Body of pancreas (tissue), 4 donors: Measurements from ENCODE around the gene LOXHD1. TPM values are rescaled to one million over a fixed set of nuclear protein-coding genes. Genes with fewer than 3 reads are reported as not detected.
A peak's percentile ranks its signal among the peaks of the same experiment; 100 is the strongest.

Experiments used
- ATAC-seq: fragments of 150-250 bp; one replicate; pipeline ENCODE4 v1.9.1; 2016
- DNase-seq, 4 donors: peaks; one replicate each; pipeline ENCODE4 v3.0.0-alpha.2; 2019
- H3K27ac ChIP-seq, 4 donors: fragments of 200-600 bp; sonication (generic); 1 replicate in 3 of 4; 2 replicates in 1 of 4; pipeline versions ENCODE4 v1.5.1 to v1.6.1; 2016 to 2019; ENCODE audit warnings: mild to moderate bottlenecking in 1 of 4, mixed read lengths in 1 of 4, moderate library complexity in 1 of 4
- H3K27me3 ChIP-seq, 2 donors: fragments of 200-600 bp; sonication (generic); one replicate each; pipeline ENCODE4 v1.6.0; 2016; ENCODE audit warnings: mild to moderate bottlenecking in 1 of 2
- H3K36me3 ChIP-seq, 2 donors: fragments of 200-600 bp; sonication (generic); replicated peaks in 1 of 2; 2 replicates each; pipeline ENCODE4 v1.5.1; 2016; ENCODE audit warnings: low read depth in 2 of 2; ENCODE audit not compliant: insufficient read depth in 1 of 2
- H3K4me1 ChIP-seq: fragments of 200-600 bp; sonication (generic); one replicate; pipeline ENCODE4 v1.6.0; 2016
- H3K4me3 ChIP-seq, 2 donors: fragments of 200-600 bp; sonication (generic); 1 replicate in 1 of 2; 2 replicates in 1 of 2; pipeline ENCODE4 v1.5.1; 2016 to 2019
- H3K9me3 ChIP-seq, 3 donors: fragments of 200-600 bp; sonication (generic); 1 replicate in 2 of 3; 2 replicates in 1 of 3; pipeline ENCODE4 v1.5.1; 2016
- POLR2A ChIP-seq, 3 donors: fragments of 450-650 bp; IDR thresholded peaks; one replicate each; pipeline ENCODE4 v1.6.1; 2016; ENCODE audit warnings: antibody characterized with exemption in 3 of 3, mild to moderate bottlenecking in 2 of 3
- WGBS, 2 donors: methylation state at CpG; one replicate each; pipeline ENCODE4 v1.1.5; 2017; 5-methylcytosine and 5-hydroxymethylcytosine counted together
- intact Hi-C: fragments of 100-400 bp; cut with DNase I; formaldehyde crosslinking; loops from one replicate; pipeline ENCODE4 v1.15.1; 2023
- total RNA-seq, 2 donors: library from RNA; depleted of rRNA; stranded (reverse); fragments of >200 nt; gene quantifications; one replicate each; pipeline ENCODE4 v1.1.0, GENCODE V29; 2016
- TF ChIP-seq, protein P1 (sequence below), 7 experiments: fragments of 450-650 bp in 4 of 7; fragments of 200-600 bp in 3 of 7; sonication (generic) in 3 of 7; IDR thresholded peaks; one replicate each; pipeline ENCODE4 v1.5.1; 2016 to 2019; ENCODE audit warnings: antibody characterized with exemption in 7 of 7

Gene LOXHD1
- total RNA-seq, 2 donors from 2014 or later = 0.26 TPM; not detected in 1

DNA sequence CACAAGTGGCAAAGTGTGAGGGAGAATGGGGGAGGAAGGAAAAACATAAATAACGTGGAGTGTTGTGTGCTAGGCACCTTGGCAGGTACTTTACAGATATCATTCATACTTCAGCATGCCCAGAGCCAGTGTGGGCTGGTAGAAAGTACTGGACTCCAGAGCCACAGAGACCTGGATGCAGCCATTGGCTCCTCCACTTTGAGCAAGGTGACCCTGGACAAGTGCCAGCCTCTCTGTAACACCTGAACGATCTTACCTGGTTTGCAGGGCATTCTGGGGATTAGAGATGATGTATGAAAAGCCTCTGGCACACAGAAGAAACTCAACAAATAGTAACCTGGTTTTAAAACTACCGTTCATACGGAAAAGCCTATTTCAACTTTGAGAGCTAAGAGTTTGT is 6.3 kb downstream of the LOXHD1 start:
- Histone ChIP-seq H3K36me3 (no peaks in the 10 kb centered on the region), H3K9me3 (no peaks in the 10 kb centered on the region), H3K27me3 (no peaks in the 10 kb centered on the region), H3K4me3 (no peak overlapping the region), H3K4me1 (no peaks in the 10 kb centered on the region), H3K27ac (no peak overlapping the region)
- TF ChIP-seq, protein P1, sequence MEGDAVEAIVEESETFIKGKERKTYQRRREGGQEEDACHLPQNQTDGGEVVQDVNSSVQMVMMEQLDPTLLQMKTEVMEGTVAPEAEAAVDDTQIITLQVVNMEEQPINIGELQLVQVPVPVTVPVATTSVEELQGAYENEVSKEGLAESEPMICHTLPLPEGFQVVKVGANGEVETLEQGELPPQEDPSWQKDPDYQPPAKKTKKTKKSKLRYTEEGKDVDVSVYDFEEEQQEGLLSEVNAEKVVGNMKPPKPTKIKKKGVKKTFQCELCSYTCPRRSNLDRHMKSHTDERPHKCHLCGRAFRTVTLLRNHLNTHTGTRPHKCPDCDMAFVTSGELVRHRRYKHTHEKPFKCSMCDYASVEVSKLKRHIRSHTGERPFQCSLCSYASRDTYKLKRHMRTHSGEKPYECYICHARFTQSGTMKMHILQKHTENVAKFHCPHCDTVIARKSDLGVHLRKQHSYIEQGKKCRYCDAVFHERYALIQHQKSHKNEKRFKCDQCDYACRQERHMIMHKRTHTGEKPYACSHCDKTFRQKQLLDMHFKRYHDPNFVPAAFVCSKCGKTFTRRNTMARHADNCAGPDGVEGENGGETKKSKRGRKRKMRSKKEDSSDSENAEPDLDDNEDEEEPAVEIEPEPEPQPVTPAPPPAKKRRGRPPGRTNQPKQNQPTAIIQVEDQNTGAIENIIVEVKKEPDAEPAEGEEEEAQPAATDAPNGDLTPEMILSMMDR (IDR thresholded peaks at IDR 0.05) = no peak
- TF ChIP-seq POLR2A (IDR thresholded peaks at IDR 0.05) = no peak
- DNase-seq (peak in 1 of 4 donors; percentile 13), ATAC-seq (no peak)
- 43 to 53% methylated on average over 4 of the region's 4 CpGs for WGBS, 2 donors
- intact Hi-C loops = no loop called here

DNA sequence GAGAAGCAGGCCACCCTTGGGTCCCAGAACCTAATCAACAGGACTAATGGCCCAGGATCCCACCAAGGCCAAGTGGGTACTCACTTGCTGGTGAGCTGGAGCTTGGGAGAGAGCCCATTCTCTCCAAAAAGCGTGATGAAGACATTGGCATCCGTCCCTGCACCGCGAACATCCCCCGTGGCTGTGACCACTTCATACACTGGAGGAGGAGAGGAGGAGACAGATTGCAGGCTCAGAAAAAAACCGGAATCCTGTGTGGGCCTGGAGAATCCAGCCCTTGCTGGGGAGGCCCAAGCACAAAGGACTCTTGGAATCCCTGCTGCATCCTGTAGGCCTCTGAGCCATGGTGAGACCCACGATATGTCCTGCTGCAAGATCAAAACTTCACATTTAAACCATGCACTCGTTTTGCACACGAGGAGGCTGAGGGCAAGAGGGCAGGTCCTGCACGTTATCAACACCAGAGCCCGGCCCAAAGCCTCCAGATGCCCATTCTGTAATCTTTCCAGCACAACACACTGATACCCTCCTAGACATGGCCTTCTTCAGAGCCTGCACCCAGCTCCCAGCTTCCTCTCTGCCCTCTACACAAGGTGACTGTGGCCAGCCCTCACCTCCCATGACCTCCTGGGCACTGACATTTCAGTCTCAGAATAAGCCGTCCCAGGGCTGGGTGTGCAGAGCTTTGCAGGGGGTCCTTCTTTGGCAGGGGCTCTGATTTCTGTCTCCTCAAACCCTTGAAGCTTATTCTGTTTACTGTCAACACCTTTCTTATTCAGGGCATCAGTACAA is 7.8 kb downstream of the LOXHD1 start:
- Histone ChIP-seq H3K4me3 (no peak overlapping the region), H3K4me1 (no peaks in the 10 kb centered on the region), H3K27me3 (no peaks in the 10 kb centered on the region), H3K36me3 (no peaks in the 10 kb centered on the region), H3K9me3 (no peaks in the 10 kb centered on the region), H3K27ac (no peak overlapping the region)
- intact Hi-C loops = no loop called here
- 57 to 59% methylated on average over 11 to 12 of the region's 12 CpGs for WGBS, 2 donors
- TF ChIP-seq POLR2A (IDR thresholded peaks at IDR 0.05) = no peak
- TF ChIP-seq, protein P1 (IDR thresholded peaks at IDR 0.05) = no peak
- DNase-seq (no peak), ATAC-seq (no peak)

DNA sequence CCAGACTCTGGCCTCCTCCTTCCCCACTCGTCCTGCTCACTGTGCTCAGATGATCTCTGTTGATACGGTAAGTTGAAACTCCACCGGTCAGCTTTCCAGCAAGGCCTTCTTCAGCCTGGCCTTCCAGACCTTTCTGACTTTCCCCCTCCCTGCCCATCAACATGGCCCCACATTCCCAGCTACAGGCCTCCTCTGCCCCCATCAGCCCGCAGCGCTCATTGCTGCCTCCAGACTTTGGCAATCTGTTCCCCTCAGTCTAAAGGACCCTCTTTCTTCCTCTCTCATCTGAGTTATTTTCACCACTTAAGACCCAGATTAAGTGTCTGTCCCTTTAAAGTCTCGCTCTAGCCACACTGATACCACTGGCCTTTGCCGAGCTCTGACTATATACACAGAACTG is 10.6 kb downstream of the LOXHD1 start:
- Histone ChIP-seq H3K27me3 (no peaks in the 10 kb centered on the region), H3K36me3 (no peaks in the 10 kb centered on the region), H3K4me3 (no peak overlapping the region), H3K4me1 (no peaks in the 10 kb centered on the region), H3K27ac (no peak overlapping the region), H3K9me3 (no peaks in the 10 kb centered on the region)
- TF ChIP-seq POLR2A (IDR thresholded peaks at IDR 0.05) = no peak
- TF ChIP-seq, protein P1 (IDR thresholded peaks at IDR 0.05) = no peak
- no peak for DNase-seq
- 69 to 75% methylated on average over 7 of the region's 7 CpGs for WGBS, 2 donors
- ATAC-seq = no peak
- intact Hi-C loops = no loop called here

DNA sequence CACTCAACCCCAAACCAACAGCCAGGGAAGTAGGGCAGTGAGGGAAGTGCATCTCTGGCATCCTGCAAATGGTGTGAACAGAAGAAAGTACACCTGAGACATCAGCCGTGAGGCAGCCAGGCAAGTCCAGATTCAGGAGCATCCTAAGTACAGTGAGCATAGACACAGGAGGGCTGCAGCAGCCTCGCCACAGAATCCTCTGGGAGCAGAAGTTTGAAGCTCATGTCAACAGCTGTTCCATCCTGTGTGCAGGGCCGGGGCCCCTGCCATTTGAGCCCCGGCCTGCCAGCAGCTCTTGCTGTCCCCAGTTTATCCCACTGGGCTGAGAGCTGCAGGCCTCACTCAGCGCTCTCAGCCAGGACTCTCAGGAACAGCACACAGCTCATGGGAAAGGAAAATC is 14.5 kb downstream of the LOXHD1 start:
- H3K9me3 ChIP-seq = no peaks in the 10 kb centered on the region
- 51 to 62% methylated on average over 2 to 5 of the region's 5 CpGs for WGBS, 2 donors
- DNase-seq = no peak
- no peaks in the 10 kb centered on the region for H3K4me1 ChIP-seq
- H3K27ac ChIP-seq = no peak overlapping the region
- no peak overlapping the region for H3K4me3 ChIP-seq
- no peaks in the 10 kb centered on the region for H3K36me3 ChIP-seq
- intact Hi-C loops = no loop called here
- no peak for ATAC-seq
- TF ChIP-seq, protein P1 (IDR thresholded peaks at IDR 0.05) = no peak
- TF ChIP-seq POLR2A (IDR thresholded peaks at IDR 0.05) = no peak
- H3K27me3 ChIP-seq = no peaks in the 10 kb centered on the region

DNA sequence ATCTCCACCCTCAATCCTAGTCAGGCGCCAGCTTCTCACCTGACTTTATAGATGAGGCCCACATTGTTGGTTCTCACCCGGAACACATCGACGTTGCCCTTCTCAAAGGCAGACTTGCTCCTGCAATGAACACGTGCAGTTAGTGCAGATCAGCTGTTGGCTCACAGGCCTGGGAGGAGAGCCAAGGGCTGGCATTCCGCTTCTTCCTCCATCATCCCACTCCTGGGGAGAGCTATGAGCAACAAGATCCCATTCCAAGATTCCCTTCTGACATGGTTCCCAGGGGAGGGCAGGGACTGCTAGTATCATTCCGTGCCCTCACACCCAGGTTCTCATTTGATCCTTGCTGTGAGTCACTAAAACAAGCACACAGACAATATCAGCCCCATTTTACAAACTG is 15.1 kb downstream of the LOXHD1 start:
- no peak overlapping the region for H3K27ac ChIP-seq
- TF ChIP-seq, protein P1 (IDR thresholded peaks at IDR 0.05) = no peak
- no peak for TF ChIP-seq POLR2A (IDR thresholded peaks at IDR 0.05)
- WGBS, 2 donors = 74 to 75% methylated on average over 7 of the region's 7 CpGs
- H3K4me1 ChIP-seq = no peaks in the 10 kb centered on the region
- intact Hi-C loops = no loop called here
- no peaks in the 10 kb centered on the region for H3K9me3 ChIP-seq
- no peaks in the 10 kb centered on the region for H3K27me3 ChIP-seq
- ATAC-seq = no peak
- H3K36me3 ChIP-seq = no peaks in the 10 kb centered on the region
- H3K4me3 ChIP-seq = no peak overlapping the region
- DNase-seq = no peak
